Right atrium auricular region (tissue), 2 donors: Measurements from ENCODE around the gene B3GNT2. TPM values are rescaled to one million over a fixed set of nuclear protein-coding genes. Genes with fewer than 3 reads are reported as not detected.

Experiments
- DNase-seq: peaks from one replicate; pipeline ENCODE4 v3.0.0-alpha.2; 2019; ENCODE audit warnings: low spot score
- H3K27ac ChIP-seq, 2 donors: fragments of 200-600 bp; sonication (generic); 1 replicate in 1 of 2; 2 replicates in 1 of 2; pipeline ENCODE4 v1.5.1; 2016 to 2019
- H3K27me3 ChIP-seq, 2 donors: fragments of 200-600 bp; sonication (generic); one replicate each; pipeline versions ENCODE4 v1.5.1 to v1.6.0; 2017 to 2019
- H3K36me3 ChIP-seq: fragments of 200-600 bp; sonication (generic); one replicate; pipeline ENCODE4 v1.5.1; 2016
- H3K4me1 ChIP-seq, 2 donors: fragments of 200-600 bp; sonication (generic); one replicate each; pipeline versions ENCODE4 v1.5.1 to v1.6.0; 2017 to 2019
- H3K4me3 ChIP-seq, 2 donors: fragments of 200-600 bp; sonication (generic); 1 replicate in 1 of 2; 2 replicates in 1 of 2; pipeline ENCODE4 v1.5.1; 2017 to 2019; ENCODE audit warnings: mild to moderate bottlenecking in 1 of 2, moderate library complexity in 1 of 2
- H3K9me3 ChIP-seq, 2 donors: fragments of 200-600 bp; sonication (generic); one replicate each; pipeline ENCODE4 v1.5.1; 2019
- total RNA-seq, 2 donors: library from RNA; depleted of rRNA; stranded (reverse); fragments of >200 nt; gene quantifications; one replicate each; pipeline ENCODE4 v1.1.0, GENCODE V29; 2016
- TF ChIP-seq, protein P1 (sequence below), 2 donors: fragments of 200-600 bp; sonication (generic); IDR thresholded peaks; one replicate each; pipeline ENCODE4 v1.5.1; 2019; ENCODE audit warnings: antibody characterized with exemption in 2 of 2

The B3GNT2 gene
- total RNA-seq, 2 donors from 2014 or later = 17.7 to 31.1 TPM

DNA sequence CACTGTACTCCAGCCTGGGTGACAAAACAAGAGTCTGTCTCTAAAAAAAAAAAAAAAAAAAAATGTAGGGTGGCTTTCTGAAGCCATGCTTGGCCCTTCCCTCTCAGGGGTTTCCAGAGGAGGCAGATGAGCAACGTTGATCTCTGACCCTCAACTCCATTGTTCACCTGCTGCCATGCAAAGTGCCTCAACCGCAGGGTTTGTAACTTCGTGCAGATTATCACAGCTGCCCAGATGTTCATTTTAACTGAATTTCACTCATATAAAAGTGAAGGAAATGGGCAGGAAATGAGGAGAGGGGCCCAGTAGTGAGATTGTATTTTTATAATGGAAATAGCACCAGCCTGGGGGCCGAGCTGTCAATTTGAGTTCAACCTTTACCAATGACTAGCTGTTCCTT is 14.9 kb upstream of the B3GNT2 start:
- TF ChIP-seq, protein P1, sequence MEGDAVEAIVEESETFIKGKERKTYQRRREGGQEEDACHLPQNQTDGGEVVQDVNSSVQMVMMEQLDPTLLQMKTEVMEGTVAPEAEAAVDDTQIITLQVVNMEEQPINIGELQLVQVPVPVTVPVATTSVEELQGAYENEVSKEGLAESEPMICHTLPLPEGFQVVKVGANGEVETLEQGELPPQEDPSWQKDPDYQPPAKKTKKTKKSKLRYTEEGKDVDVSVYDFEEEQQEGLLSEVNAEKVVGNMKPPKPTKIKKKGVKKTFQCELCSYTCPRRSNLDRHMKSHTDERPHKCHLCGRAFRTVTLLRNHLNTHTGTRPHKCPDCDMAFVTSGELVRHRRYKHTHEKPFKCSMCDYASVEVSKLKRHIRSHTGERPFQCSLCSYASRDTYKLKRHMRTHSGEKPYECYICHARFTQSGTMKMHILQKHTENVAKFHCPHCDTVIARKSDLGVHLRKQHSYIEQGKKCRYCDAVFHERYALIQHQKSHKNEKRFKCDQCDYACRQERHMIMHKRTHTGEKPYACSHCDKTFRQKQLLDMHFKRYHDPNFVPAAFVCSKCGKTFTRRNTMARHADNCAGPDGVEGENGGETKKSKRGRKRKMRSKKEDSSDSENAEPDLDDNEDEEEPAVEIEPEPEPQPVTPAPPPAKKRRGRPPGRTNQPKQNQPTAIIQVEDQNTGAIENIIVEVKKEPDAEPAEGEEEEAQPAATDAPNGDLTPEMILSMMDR (IDR thresholded peaks at IDR 0.05) = no peak

DNA sequence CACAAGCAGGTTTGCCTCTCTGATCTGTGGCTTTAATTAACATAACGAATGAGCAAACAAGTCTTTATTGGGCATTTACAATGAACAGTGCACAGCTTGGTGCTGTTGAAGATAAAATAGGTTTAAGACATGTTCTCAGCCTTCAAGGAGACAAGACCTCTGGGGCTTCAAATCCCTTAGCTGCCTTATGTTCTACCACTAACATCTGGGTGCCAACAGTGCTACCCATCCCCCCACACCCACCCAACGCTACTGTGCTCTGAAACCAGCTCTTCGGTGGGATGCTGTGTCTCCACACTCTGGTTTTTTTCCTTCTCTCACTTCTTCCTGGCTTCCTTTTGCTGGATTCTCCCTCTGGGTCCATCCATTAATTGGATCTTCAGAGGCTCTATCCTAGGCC is 14.1 kb upstream of the B3GNT2 start:
- Histone ChIP-seq H3K36me3 (no peaks in the 10 kb centered on the region), H3K27me3 (no peaks in the 10 kb centered on the region), H3K4me3 (no peak overlapping the region), H3K4me1 (peaks cover 0 to 36% of the 10 kb centered on the region in 2 donors), H3K9me3 (no peaks in the 10 kb centered on the region), H3K27ac (no peak overlapping the region)
- no peak for DNase-seq
- TF ChIP-seq, protein P1 (IDR thresholded peaks at IDR 0.05) = no peak

More for the DNA sequence above, 14.9 kb upstream of the B3GNT2 start:
- H3K36me3 ChIP-seq = no peaks in the 10 kb centered on the region
- no peak overlapping the region for H3K27ac ChIP-seq
- H3K4me3 ChIP-seq = no peak overlapping the region
- H3K27me3 ChIP-seq = no peaks in the 10 kb centered on the region
- DNase-seq = no peak
- no peaks in the 10 kb centered on the region for H3K9me3 ChIP-seq
- peaks cover 0 to 34% of the 10 kb centered on the region in 2 donors for H3K4me1 ChIP-seq

DNA sequence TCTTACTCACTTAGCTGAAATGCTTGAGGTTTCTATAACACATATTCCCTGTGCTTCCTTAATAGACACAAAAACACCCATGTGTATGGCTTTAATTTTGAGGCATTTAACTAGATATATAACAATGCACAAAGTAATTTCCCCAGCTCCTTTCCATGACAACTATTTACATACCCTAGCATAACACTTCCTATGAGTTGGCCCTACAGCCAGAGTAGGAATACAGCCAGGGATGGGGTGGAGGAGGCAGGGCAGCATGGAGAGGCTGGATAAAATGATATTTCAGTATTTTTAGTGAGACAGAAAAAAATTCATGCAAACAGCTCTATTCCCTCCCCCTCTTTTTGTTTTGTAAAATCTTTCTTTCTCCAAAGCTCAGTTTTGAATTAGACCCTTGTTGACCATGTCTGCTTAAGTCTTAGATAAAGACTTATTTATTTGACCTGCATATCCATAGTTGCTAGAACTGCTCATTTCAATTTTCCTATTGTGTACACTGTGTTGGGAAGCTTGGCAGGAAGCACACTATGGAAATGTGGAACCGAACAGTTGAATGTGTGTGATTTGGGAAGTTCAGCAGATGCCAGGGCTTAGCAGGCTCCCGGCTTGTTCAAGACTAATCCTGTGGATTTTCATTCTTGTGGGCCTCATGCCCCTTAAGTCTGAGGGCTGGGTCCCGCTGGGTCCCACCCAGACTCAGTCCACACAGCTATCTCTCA is 11.2 kb upstream of the B3GNT2 start:
- H3K27me3 ChIP-seq = no peaks in the 10 kb centered on the region
- no peaks in the 10 kb centered on the region for H3K36me3 ChIP-seq
- peaks cover 0 to 29% of the 10 kb centered on the region in 2 donors for H3K4me1 ChIP-seq
- no peak overlapping the region for H3K27ac ChIP-seq
- DNase-seq = no peak
- no peaks in the 10 kb centered on the region for H3K9me3 ChIP-seq
- H3K4me3 ChIP-seq = no peak overlapping the region
- TF ChIP-seq, protein P1 (IDR thresholded peaks at IDR 0.05) = no peak

DNA sequence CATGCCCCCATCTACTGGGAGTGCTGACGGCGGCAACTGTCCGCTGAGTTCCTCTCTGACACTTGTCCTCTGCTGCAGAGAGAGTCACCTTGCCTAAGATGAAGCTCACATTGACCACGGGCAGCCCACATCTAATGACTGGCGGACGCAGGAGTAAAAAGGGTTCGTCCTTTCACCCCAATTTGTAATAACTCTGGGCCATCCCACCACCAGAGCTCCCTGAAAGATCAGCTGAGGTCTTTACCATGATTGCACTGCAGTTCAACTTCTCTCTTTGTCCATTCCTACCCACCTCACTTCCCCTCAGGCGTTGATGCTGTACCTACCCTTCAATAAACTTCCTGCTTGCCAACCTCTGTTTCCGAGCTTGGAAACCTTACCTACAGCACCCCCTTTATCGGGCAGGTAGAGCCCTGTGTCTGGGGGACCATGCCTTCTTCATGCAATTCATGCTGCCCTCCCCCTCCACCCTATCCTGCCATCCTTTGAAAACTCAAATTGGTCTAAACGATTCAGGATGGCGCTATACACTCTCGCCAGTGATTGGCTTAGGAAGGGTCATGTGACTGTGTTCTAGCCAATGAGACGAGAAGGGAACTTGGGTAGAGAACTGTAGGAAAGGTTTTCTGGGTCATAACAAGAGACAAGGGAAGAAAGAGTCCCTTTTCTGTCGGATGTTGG is 10.3 kb upstream of the B3GNT2 start:
- Histone ChIP-seq H3K9me3 (no peaks in the 10 kb centered on the region), H3K27ac (peak overlapping the region in 1 of 2 donors; percentile 42), H3K4me3 (no peak overlapping the region), H3K4me1 (peaks cover 0 to 33% of the 10 kb centered on the region in 2 donors), H3K36me3 (no peaks in the 10 kb centered on the region), H3K27me3 (no peaks in the 10 kb centered on the region)
- TF ChIP-seq, protein P1 (IDR thresholded peaks at IDR 0.05) = no peak
- DNase-seq = no peak

DNA sequence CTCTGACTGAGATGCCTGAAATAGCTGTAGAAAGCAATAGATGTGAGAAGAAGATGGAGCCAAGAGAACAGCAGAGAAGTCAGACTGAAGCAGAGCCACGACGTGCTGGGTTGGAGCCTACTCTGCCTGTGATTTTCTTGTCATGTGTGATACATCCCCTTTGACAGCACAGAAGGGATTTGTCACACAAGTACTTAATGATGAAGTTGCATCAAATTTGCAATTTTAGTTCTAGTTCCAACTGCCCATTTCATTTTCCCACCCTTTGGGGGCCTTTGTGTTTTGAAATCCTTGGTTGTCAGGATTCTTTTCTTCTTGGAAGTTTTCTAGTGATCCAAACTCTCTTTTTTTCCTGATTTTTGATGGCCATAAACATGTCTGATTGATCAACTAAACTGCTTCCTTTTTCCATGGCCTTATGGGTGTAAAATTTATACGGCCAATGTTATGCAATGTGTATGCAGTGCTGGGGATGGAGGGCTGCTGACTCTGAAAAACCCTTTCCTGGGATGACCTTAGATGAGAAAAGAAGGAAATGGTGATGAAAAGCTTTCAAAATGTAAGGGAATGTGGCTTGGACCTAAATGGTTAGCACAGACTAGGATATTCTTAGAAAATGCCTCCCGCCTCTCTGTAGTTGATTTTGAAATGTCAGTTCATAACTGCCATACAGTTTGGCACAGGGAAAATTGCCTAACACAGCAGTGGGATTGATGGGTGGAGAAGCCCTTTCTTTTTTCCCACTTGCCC is 9.6 kb upstream of the B3GNT2 start:
- Histone ChIP-seq H3K27ac (peak overlapping the region; percentile 2 to 42), H3K4me1 (peaks cover 0 to 33% of the 10 kb centered on the region in 2 donors), H3K4me3 (no peak overlapping the region), H3K36me3 (no peaks in the 10 kb centered on the region), H3K27me3 (no peaks in the 10 kb centered on the region), H3K9me3 (no peaks in the 10 kb centered on the region)
- no peak for DNase-seq
- TF ChIP-seq, protein P1 (IDR thresholded peaks at IDR 0.05) = no peak
